GM12873 (cell line): Measurements from ENCODE around the gene RBM38.

ENCODE experiments used
- TF ChIP-seq, protein P1 (sequence below): IDR thresholded peaks from 2 replicates; pipeline ENCODE4 v1.5.1; 2012; ENCODE audit warnings: low read depth, mild to moderate bottlenecking, moderate library complexity, low read length, control low read depth; ENCODE audit not compliant: insufficient read depth; ENCODE audit errors: missing control alignments

Gene RBM38

DNA sequence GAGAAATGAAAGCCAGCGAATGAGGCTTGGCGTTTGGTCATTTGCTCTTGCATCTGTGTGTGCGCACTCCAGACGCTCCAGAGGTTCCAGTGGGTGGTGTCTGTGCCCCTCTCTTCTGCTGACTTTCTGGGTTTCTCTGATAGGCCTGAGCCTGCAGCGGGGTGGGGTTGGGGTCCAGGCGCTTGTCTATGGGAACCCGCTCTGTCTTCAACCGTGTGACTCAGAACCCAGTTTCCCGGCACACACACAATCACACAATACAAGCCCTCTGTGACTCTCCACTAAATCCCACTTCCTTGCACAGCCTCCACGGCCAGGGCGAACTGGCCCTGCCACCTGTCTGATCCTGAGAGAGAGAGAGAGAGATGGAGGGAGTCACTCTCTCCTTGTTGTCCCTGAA lies 24.6 kb downstream of the RBM38 start:
- TF ChIP-seq, protein P1, sequence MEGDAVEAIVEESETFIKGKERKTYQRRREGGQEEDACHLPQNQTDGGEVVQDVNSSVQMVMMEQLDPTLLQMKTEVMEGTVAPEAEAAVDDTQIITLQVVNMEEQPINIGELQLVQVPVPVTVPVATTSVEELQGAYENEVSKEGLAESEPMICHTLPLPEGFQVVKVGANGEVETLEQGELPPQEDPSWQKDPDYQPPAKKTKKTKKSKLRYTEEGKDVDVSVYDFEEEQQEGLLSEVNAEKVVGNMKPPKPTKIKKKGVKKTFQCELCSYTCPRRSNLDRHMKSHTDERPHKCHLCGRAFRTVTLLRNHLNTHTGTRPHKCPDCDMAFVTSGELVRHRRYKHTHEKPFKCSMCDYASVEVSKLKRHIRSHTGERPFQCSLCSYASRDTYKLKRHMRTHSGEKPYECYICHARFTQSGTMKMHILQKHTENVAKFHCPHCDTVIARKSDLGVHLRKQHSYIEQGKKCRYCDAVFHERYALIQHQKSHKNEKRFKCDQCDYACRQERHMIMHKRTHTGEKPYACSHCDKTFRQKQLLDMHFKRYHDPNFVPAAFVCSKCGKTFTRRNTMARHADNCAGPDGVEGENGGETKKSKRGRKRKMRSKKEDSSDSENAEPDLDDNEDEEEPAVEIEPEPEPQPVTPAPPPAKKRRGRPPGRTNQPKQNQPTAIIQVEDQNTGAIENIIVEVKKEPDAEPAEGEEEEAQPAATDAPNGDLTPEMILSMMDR: no peak

DNA sequence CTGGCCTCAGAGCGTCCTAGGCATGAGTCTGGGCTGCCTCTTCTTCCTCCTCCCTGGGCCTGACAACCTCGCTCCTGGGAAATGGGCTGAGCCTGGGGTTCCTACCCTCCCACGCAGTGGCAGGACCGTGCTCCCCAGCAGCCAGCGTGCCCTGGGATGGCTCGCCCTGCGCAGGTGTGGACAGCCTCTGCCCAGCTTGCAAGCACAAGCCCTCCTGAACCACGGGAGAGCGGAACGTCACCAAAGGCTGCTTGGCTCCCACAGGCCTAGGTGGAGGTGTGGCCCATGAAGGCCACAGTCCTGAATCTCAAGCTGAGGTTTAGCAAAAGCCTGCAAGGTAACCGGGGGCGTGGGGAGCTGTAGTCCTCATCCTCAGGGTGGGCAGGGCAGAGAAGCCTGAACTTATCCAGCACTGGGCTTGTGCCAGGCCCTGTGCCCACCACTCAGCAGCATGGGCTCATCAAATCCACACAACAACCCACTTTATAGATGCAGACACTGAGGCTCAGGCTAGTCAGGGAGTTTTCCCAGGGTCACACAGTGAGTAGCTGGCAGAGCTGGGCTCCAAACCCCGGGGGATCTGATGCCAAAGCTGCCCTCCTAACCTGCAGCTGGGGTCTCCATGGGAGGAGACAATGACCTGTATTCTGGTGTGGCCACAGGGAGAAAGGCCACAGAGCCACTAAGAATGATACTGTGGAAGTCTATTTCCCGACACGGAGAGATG lies 25.3 kb downstream of the RBM38 start:
- TF ChIP-seq, protein P1: no peak

DNA sequence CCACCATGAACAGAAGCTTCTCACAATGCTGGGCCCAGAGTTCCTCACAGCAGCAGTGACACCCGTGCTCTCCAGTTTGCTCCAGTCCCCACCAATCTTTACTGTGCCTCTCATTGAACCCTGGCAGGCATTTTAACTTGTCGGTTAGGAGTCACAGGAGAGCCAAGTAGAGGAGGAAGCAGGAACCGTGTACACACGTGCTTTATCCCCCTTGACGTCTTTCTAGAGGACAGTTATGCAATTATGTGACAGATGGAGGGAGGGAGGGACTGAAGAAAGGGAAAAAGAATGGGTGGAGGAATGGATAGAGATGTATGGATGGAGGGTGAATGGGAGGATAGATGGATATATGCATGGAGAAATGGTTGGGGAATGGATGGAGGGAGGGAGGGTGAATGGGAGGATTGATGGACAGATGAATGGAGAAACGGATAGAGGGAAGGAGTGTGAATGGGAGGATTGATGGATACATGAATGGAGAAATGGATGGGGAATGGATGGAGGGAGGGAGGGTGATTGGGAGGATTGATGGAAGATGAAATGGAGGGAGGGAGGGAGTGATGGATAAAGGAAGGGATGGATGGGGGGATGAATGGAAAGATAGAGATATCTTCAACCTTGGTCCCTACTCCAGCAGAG lies 26.0 kb downstream of the RBM38 start:
- TF ChIP-seq, protein P1: no peak

DNA sequence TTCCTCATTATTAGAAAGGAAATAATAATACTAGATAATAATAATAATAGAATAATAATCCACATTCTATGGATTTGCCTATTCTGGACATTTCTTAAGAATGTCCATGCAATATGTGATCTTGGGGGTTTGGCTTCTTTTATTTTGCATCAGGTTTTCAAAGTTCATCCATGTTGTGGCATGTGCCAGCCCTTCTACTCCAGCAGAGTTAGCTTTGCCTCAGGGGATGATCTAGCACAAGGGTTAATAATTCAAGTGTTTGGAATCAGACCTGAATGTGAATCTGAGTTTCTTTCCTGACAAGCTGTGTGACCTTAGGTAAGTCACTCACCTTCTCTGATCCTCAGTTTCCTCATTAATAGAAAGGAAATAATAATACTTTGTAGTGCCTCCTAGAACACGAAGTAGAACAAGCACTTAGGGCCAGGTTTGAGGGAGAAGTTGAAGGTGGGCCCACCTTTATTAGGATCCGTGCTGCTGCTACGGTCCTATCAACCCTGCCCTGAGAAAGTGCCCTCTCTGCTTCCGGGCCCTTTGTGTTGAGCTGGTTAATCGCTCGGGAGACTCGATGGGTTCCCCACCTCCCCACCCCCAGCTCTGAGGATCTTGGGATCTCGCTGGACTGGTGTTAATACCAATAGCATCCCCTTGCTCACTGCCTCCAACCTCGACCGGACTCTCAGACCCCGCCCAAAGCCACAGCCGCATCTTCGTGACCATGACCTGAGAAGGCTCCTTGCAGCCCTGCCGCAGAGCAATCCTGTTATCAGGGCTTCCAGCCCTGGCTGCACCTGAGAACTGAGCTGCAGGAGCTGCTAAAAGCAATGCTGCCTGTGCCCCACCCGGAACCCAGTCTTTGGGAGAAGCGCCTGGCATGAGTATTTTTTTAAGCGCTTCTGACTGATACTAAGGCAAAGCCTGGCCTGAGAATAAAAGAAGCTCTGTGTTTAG lies 26.9 kb downstream of the RBM38 start:
- TF ChIP-seq, protein P1: no peak

DNA sequence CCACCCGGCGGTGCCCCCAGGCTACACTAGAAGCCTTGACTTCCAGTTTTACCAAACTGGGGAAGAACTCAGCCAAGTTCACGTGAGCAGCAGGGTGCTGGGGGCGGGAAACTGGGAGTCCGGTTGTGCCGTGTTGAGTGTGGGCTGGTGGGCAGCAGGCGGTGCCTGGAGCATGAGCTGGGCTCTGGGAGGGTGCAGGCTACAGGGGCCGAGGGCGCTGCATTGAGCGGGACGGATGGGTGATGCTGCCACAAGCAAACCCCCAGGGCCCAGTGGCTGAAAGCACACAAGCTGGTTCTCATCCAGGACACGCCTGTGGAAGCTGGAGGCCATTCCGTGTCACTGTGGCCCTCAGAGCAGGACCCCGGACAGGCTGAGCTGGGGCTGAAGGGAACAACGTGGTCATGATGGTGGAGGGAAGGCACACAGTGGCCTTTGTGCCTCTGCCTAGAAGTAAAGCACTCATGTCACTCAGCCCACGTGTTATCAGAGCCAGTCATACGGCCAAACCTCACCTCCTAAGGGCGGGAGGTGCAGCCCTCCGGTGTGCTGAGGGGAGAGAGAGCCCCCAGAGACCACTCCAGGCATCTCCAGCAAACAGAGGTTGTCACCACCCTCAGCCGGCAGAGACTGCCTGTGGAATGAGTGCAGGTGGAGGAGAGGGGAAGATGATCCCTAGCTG lies 29.5 kb downstream of the RBM38 start:
- TF ChIP-seq, protein P1: no peak

DNA sequence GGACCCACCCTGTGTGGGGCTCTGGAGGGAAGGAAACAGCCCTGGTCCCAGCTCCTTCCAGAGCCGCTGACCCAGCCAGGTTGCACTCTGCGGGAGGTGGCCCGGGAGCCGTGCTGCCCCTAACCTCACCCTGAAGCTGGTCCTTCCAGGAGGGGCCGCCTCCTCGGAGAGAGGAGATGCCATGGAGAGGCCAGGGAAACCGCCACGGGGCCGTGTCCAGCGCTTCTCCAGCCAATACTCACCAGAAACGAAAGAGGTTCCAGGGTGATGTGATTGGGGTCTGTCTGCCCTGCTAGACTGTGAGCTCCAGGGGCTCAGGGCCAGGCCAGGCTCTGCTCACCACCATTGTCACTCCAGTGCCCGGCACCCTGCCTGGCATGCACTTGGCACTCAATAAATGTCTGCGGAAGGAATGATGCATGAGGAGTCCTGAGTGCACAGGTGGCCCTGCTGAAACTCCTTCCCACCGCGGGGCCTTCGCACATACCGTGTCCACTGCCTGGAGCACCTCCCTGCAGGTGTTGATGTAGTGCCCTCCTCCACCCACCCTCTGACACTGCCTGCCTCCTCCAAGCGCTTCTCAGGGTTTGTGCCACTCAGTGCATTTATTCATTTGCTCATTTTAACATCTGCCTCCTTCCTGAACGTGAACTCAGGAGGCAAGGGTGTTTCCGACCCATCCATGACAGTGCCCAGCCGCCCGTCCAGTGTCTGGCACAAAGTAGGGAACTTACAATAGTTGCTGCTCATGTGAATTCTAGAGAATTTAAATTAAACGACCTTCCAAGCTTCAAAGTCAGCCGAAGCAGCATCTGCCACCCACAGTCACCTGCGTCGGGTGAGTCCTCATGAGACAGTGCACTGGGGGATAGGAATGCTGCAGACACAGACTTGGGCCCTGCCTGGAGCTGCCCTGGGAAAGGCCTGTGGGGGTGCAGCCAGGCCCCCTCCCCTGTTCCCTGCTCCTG lies 30.3 kb downstream of the RBM38 start:
- TF ChIP-seq, protein P1: no peak
